ENCODE results near the gene DNAI1. TPM values are rescaled to one million over a fixed set of nuclear protein-coding genes. Genes with fewer than 3 reads are reported as not detected.

The DNAI1 gene
- total RNA-seq, 1 donor from 2014 or later: not detected

DNA sequence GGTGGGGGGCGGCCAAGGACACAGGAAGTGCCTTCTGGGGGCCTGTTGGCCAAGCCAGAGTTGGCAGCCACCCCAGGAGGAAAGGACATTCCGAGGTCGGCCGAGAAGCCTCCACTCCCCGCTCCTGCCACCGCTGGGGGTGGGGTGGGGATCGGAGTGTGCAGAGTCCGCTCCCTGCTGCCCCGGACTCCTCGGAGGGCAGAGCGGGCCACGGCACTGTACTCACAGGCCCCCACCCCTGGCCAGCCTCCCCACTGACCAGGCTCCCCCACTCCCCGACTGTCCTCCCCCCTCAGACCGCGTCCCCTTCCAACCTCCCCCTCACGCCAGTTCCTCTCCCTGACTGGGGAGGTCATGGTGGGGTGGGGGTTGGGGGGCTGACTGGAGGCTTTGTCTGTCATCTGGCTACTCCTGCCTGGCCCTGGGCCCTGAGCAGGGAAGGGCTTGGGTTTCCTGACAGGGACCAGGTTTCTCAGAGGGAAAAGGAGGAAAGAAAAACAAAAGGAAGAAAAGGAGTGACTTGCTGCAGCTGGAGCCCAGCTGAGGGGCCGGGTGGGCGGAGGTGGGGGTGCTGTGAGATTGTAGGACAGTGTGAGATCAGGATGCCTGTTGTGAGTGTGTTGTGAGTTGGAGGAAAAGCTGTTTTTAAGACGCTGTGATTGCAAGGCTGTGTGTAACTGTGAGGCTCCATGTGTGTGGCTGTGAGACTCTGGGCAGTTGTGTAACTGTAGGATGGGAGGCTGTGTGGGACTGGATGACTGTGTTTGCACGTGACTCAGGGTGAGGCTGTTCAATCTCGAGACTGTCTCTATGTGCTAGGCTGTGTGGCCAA, 101.2 kb downstream of the DNAI1 start:
- peak overlapping the region; percentile 32 to 54 (median 53) for H3K4me3 ChIP-seq (ENCODE audit: low read length in 3 of 3)
- H3K4me1 ChIP-seq (ENCODE audit: control insufficient read depth in 3 of 3, insufficient read depth in 3 of 3, low read length in 3 of 3): peaks cover 52 to 63% (median 58%) of the 10 kb centered on the region in 3 donors
- H3K27ac ChIP-seq (ENCODE audit: low read depth, low read length): peak overlapping the region; percentile 88
- peaks cover 0 to 12% (median 9%) of the 10 kb centered on the region in 3 donors for H3K36me3 ChIP-seq (ENCODE audit: control insufficient read depth in 3 of 3, insufficient read depth in 3 of 3, low read length in 3 of 3)
- peak overlapping the region; percentile 48 to 79 (median 62) for H3K9ac ChIP-seq (ENCODE audit: low read depth in 1 of 3, low read length in 3 of 3)
- no peaks in the 10 kb centered on the region for H3K9me3 ChIP-seq (ENCODE audit: control insufficient read depth in 3 of 3, low read length in 3 of 3)
- H3K27me3 ChIP-seq (ENCODE audit: control insufficient read depth in 3 of 3, insufficient read depth in 3 of 3, low read length in 3 of 3): peaks cover 0 to 4% (median 2%) of the 10 kb centered on the region in 3 donors

GRCh38 chr9:34560599-34561214, 102.1 kb downstream of the DNAI1 start:
- H3K27me3 ChIP-seq (ENCODE audit: control insufficient read depth in 3 of 3, insufficient read depth in 3 of 3, low read length in 3 of 3): peaks cover 0 to 4% (median 2%) of the 10 kb centered on the region in 3 donors
- peaks cover 44 to 55% (median 49%) of the 10 kb centered on the region in 3 donors for H3K4me1 ChIP-seq (ENCODE audit: control insufficient read depth in 3 of 3, insufficient read depth in 3 of 3, low read length in 3 of 3)
- H3K9me3 ChIP-seq (ENCODE audit: control insufficient read depth in 3 of 3, low read length in 3 of 3): no peaks in the 10 kb centered on the region
- peaks cover 0 to 12% (median 9%) of the 10 kb centered on the region in 3 donors for H3K36me3 ChIP-seq (ENCODE audit: control insufficient read depth in 3 of 3, insufficient read depth in 3 of 3, low read length in 3 of 3)
- H3K27ac ChIP-seq (ENCODE audit: low read depth, low read length): peak overlapping the region; percentile 88
- peak overlapping the region in 2 of 3 donors; percentile 17 to 79 for H3K9ac ChIP-seq (ENCODE audit: low read depth in 1 of 3, low read length in 3 of 3)
- peak overlapping the region in 2 of 3 donors; percentile 1 to 22 for H3K4me3 ChIP-seq (ENCODE audit: low read length in 3 of 3)

- no peaks in the 10 kb centered on the region for H3K9me3 ChIP-seq (ENCODE audit: control insufficient read depth in 3 of 3, low read length in 3 of 3)
- H3K27me3 ChIP-seq (ENCODE audit: control insufficient read depth in 3 of 3, insufficient read depth in 3 of 3, low read length in 3 of 3): peaks cover 0 to 4% (median 4%) of the 10 kb centered on the region in 3 donors
- peak overlapping the region; percentile 10 for H3K27ac ChIP-seq (ENCODE audit: low read depth, low read length)
- peaks cover 44 to 53% (median 51%) of the 10 kb centered on the region in 3 donors for H3K4me1 ChIP-seq (ENCODE audit: control insufficient read depth in 3 of 3, insufficient read depth in 3 of 3, low read length in 3 of 3)
- no peak overlapping the region for H3K9ac ChIP-seq (ENCODE audit: low read depth in 1 of 3, low read length in 3 of 3)
- H3K4me3 ChIP-seq (ENCODE audit: low read length in 3 of 3): no peak overlapping the region
- H3K36me3 ChIP-seq (ENCODE audit: control insufficient read depth in 3 of 3, insufficient read depth in 3 of 3, low read length in 3 of 3): peaks cover 0 to 12% (median 9%) of the 10 kb centered on the region in 3 donors
These were observed 103.6 kb downstream of the DNAI1 start for GRCh38 chr9:34562135-34562745.

- Histone ChIP-seq H3K4me3 (ENCODE audit: low read length in 3 of 3) (no peak overlapping the region), H3K27me3 (ENCODE audit: control insufficient read depth in 3 of 3, insufficient read depth in 3 of 3, low read length in 3 of 3) (peaks cover 0 to 8% (median 0%) of the 10 kb centered on the region in 3 donors), H3K4me1 (ENCODE audit: control insufficient read depth in 3 of 3, insufficient read depth in 3 of 3, low read length in 3 of 3) (peaks cover 42 to 53% (median 51%) of the 10 kb centered on the region in 3 donors), H3K27ac (ENCODE audit: low read depth, low read length) (no peak overlapping the region), H3K36me3 (ENCODE audit: control insufficient read depth in 3 of 3, insufficient read depth in 3 of 3, low read length in 3 of 3) (peaks cover 0 to 12% (median 9%) of the 10 kb centered on the region in 3 donors), H3K9ac (ENCODE audit: low read depth in 1 of 3, low read length in 3 of 3) (no peak overlapping the region), H3K9me3 (ENCODE audit: control insufficient read depth in 3 of 3, low read length in 3 of 3) (no peaks in the 10 kb centered on the region)
These were observed 104.7 kb downstream of the DNAI1 start for GRCh38 chr9:34563262-34563661.

DNA sequence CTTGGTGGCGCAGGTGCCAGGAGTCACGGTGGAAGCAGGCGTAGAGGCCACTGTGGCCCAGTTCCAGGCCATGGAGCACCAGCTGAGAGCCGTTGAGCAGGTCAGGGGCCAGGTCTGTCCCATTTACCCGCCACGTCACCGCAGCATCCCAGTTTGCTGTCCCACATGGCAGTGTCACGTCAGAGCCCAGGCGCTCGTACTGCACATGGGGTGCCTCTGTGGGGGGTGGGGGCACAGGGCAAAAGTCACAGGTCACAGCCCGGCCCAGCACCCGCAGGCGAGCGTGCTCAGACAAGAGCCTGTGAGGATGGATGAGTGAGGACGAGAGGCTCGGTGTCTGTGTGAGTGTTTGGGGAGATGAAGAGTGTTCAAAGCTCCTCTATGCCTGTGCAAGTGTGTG, 106.0 kb downstream of the DNAI1 start:
- Histone ChIP-seq H3K4me1 (ENCODE audit: control insufficient read depth in 3 of 3, insufficient read depth in 3 of 3, low read length in 3 of 3) (peaks cover 30 to 46% (median 44%) of the 10 kb centered on the region in 3 donors), H3K9ac (ENCODE audit: low read depth in 1 of 3, low read length in 3 of 3) (no peak overlapping the region), H3K9me3 (ENCODE audit: control insufficient read depth in 3 of 3, low read length in 3 of 3) (no peaks in the 10 kb centered on the region), H3K4me3 (ENCODE audit: low read length in 3 of 3) (no peak overlapping the region), H3K36me3 (ENCODE audit: control insufficient read depth in 3 of 3, insufficient read depth in 3 of 3, low read length in 3 of 3) (peaks cover 0 to 12% (median 9%) of the 10 kb centered on the region in 3 donors), H3K27ac (ENCODE audit: low read depth, low read length) (no peak overlapping the region), H3K27me3 (ENCODE audit: control insufficient read depth in 3 of 3, insufficient read depth in 3 of 3, low read length in 3 of 3) (peaks cover 0 to 7% (median 0%) of the 10 kb centered on the region in 3 donors)

GRCh38 chr9:34565856-34566255, 107.3 kb downstream of the DNAI1 start:
- Histone ChIP-seq H3K9me3 (ENCODE audit: control insufficient read depth in 3 of 3, low read length in 3 of 3) (no peaks in the 10 kb centered on the region), H3K4me3 (ENCODE audit: low read length in 3 of 3) (no peak overlapping the region)

GRCh38 chr9:34566322-34566721, 107.7 kb downstream of the DNAI1 start:
- Histone ChIP-seq H3K4me3 (ENCODE audit: low read length in 3 of 3) (no peak overlapping the region), H3K9me3 (ENCODE audit: control insufficient read depth in 3 of 3, low read length in 3 of 3) (no peaks in the 10 kb centered on the region), H3K4me1 (ENCODE audit: control insufficient read depth in 3 of 3, insufficient read depth in 3 of 3, low read length in 3 of 3) (peaks cover 30 to 46% (median 45%) of the 10 kb centered on the region in 3 donors), H3K27me3 (ENCODE audit: control insufficient read depth in 3 of 3, insufficient read depth in 3 of 3, low read length in 3 of 3) (peaks cover 0 to 7% (median 0%) of the 10 kb centered on the region in 3 donors), H3K27ac (ENCODE audit: low read depth, low read length) (no peak overlapping the region), H3K36me3 (ENCODE audit: control insufficient read depth in 3 of 3, insufficient read depth in 3 of 3, low read length in 3 of 3) (peaks cover 0 to 12% (median 9%) of the 10 kb centered on the region in 3 donors), H3K9ac (ENCODE audit: low read depth in 1 of 3, low read length in 3 of 3) (no peak overlapping the region)

More at GRCh38 chr9:34565856-34566255, 107.3 kb downstream of the DNAI1 start:
- Histone ChIP-seq H3K27ac (ENCODE audit: low read depth, low read length) (no peak overlapping the region), H3K36me3 (ENCODE audit: control insufficient read depth in 3 of 3, insufficient read depth in 3 of 3, low read length in 3 of 3) (peaks cover 0 to 12% (median 9%) of the 10 kb centered on the region in 3 donors), H3K27me3 (ENCODE audit: control insufficient read depth in 3 of 3, insufficient read depth in 3 of 3, low read length in 3 of 3) (peaks cover 0 to 7% (median 0%) of the 10 kb centered on the region in 3 donors), H3K9ac (ENCODE audit: low read depth in 1 of 3, low read length in 3 of 3) (no peak overlapping the region), H3K4me1 (ENCODE audit: control insufficient read depth in 3 of 3, insufficient read depth in 3 of 3, low read length in 3 of 3) (peaks cover 29 to 46% (median 45%) of the 10 kb centered on the region in 3 donors)

DNA sequence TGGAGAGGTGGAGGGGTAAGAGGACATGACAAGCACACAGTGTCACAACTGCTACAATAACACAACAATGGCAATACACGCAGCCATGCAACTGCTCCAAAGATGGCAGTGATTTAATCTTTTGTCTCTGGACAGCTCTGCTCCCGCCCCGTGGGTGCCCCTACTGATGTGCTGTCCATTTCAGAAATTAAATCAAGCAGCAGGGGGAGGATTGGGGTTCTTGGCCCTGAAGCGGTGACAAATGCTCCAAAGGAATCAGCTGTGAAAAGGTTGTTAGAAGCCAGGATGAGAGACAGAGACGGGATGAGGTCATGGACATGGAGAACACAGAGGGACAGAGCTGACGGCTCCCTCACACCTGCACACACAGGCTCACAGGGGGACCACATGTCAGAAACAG, 108.4 kb downstream of the DNAI1 start:
- Histone ChIP-seq H3K4me1 (ENCODE audit: control insufficient read depth in 3 of 3, insufficient read depth in 3 of 3, low read length in 3 of 3) (peaks cover 34 to 48% (median 48%) of the 10 kb centered on the region in 3 donors), H3K9ac (ENCODE audit: low read depth in 1 of 3, low read length in 3 of 3) (no peak overlapping the region), H3K27me3 (ENCODE audit: control insufficient read depth in 3 of 3, insufficient read depth in 3 of 3, low read length in 3 of 3) (peaks cover 0 to 7% (median 0%) of the 10 kb centered on the region in 3 donors), H3K27ac (ENCODE audit: low read depth, low read length) (no peak overlapping the region), H3K36me3 (ENCODE audit: control insufficient read depth in 3 of 3, insufficient read depth in 3 of 3, low read length in 3 of 3) (peaks cover 0 to 12% (median 8%) of the 10 kb centered on the region in 3 donors), H3K4me3 (ENCODE audit: low read length in 3 of 3) (peak overlapping the region in 1 of 3 donors; percentile 3), H3K9me3 (ENCODE audit: control insufficient read depth in 3 of 3, low read length in 3 of 3) (no peaks in the 10 kb centered on the region)

GRCh38 chr9:34568133-34568532, 109.5 kb downstream of the DNAI1 start:
- no peak overlapping the region for H3K27ac ChIP-seq (ENCODE audit: low read depth, low read length)
- H3K27me3 ChIP-seq (ENCODE audit: control insufficient read depth in 3 of 3, insufficient read depth in 3 of 3, low read length in 3 of 3): peaks cover 0 to 7% (median 0%) of the 10 kb centered on the region in 3 donors
- no peaks in the 10 kb centered on the region for H3K9me3 ChIP-seq (ENCODE audit: control insufficient read depth in 3 of 3, low read length in 3 of 3)
- no peak overlapping the region for H3K4me3 ChIP-seq (ENCODE audit: low read length in 3 of 3)
- peaks cover 0 to 11% (median 3%) of the 10 kb centered on the region in 3 donors for H3K36me3 ChIP-seq (ENCODE audit: control insufficient read depth in 3 of 3, insufficient read depth in 3 of 3, low read length in 3 of 3)
- peaks cover 30 to 53% (median 49%) of the 10 kb centered on the region in 3 donors for H3K4me1 ChIP-seq (ENCODE audit: control insufficient read depth in 3 of 3, insufficient read depth in 3 of 3, low read length in 3 of 3)
- H3K9ac ChIP-seq (ENCODE audit: low read depth in 1 of 3, low read length in 3 of 3): no peak overlapping the region
